Tongue (tissue), 2 donors: ENCODE data around the gene PPP6R3. TPM values are rescaled to one million over a fixed set of nuclear protein-coding genes. Genes with fewer than 3 reads are reported as not detected.
A peak's percentile ranks its signal among the peaks of the same experiment; 100 is the strongest.
"Not testable (repeated sequence)": the region's sequence is repeated elsewhere in the genome, so short reads cannot be mapped to it uniquely, and the experiment has no call there.

ENCODE experiments used
- DNase-seq: peaks from one replicate; pipeline ENCODE4 v3.0.0-alpha.2; 2015
- total RNA-seq: library from RNA; depleted of rRNA; stranded (reverse); fragments of >200 nt; gene quantifications from one replicate; pipeline ENCODE4 v1.2.3, GENCODE V29; 2014

The PPP6R3 gene
- total RNA-seq, 1 donor from 2014 or later: 192 TPM

- not testable (repeated sequence) for DNase-seq
Observed at GRCh38 chr11:68434159-68434558, 26.4 kb upstream of the PPP6R3 start.

DNA sequence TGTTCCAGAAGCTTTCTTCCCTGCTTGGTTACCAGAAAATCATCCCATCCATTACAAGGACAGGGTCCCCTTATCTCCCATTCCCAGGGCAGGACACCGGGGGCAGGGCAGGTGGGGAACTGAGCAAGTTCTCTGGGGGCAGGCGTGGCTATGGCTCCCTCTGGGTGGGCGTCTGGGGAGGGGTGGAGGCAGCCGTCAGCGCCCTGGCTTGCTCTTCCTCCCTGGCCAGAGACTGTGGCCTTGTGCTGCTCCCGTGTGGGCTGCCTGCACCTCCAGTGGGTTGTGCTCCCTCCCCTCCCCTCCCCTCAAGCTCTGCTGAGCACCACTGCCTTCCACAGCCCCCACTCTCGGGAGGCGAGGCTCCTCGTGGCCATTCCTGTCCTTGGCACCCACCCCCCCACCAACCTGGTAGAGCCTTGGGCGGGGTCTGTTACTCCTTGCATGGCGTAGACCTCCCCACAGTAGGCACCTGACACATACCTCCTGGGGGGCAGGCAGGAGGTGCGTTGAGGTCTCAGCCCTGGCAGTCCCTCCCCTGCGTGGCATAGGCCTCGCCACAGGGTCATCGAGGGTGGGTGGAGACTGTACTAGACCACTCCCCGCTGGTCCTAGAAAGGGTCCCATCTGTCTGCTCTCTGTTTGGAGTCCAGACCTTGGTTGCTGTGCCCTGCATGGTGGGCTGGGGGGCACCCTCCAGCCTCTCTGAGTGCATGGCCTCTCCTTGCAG lies 24.2 kb upstream of the PPP6R3 start:
- DNase-seq: no peak

DNA sequence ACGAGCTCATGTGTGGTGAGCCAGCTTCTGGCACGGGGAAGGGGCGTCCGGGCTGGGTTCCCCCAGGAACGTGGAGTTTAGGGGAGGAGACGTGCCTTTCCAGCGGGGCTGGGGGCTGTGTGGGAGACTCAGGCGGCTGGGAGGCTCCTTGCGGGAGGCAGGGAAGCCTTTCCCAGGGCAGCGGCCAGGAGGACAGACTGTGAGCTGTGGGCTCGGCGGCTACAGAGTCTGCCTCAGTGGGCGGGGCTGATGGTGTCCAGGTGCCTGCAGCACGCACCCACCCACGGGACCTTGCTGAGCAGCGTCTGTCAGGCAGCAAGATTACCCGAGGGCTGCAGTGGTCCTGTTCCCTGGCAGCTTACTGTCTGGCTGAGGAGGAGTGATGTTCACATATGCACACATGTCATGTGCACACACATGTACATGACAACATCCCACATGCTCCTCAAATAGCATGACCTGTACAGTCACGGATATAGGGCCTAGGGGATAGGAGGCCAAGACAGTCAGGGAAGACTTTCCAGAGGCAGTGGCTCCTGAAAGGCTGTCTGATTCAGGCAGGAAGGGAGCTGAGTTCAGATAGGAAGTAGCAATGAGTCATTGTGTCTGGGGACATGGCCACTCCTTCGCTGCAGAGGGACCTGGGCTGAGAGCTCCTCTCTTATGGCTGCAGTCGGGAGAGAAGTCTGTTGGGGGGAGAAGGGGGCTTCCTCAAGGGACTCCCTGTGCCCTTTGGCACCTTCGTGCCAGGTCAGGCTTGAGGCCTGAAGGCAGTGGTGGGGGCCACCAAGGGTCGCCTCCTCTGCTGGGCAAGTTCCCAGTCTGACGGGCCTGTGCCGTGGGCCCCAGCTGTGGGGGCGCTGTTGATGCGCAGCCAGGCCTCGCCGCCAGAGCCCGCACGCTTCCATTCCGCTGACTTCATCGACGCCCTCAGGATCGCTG lies 23.3 kb upstream of the PPP6R3 start:
- no peak for DNase-seq

GRCh38 chr11:68437927-68438657 lies 22.5 kb upstream of the PPP6R3 start:
- no peak for DNase-seq

DNA sequence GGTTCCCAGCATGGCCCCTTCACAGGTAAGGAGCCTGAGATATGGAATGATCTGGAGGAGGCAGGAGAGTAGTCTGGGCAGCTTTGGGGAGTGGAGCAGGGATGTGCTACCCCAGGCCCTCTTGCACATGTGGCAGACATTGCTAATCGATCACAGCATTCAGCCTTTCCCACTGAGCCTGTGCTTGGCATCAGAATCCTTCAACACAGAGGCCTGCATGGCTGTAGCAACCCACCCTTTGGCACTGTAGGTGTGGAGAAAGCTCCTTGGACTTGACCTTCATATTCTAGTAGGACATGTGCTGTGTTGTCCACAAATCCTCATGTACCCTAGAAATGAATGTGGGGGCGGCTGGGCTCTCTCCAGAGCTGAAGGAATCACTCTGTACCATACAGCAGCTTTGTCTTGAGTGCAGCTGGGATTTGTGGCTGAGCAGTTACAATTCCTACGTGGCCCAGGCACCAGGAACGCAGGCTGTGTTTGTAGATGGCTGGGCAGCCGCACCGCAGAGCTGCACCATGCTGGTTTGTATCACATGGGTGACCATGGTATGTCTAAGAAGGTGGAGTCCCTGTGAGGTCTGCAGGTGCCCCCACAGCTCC lies 21.8 kb upstream of the PPP6R3 start:
- DNase-seq: no peak

GRCh38 chr11:68439355-68440065 lies 21.0 kb upstream of the PPP6R3 start:
- no peak for DNase-seq

GRCh38 chr11:68440224-68440623 lies 20.3 kb upstream of the PPP6R3 start:
- DNase-seq: no peak

GRCh38 chr11:68441466-68442230 lies 18.9 kb upstream of the PPP6R3 start:
- DNase-seq: no peak

GRCh38 chr11:68442433-68442832 lies 18.1 kb upstream of the PPP6R3 start:
- DNase-seq: no peak

GRCh38 chr11:68444566-68444965 lies 16.0 kb upstream of the PPP6R3 start:
- DNase-seq: no peak

DNA sequence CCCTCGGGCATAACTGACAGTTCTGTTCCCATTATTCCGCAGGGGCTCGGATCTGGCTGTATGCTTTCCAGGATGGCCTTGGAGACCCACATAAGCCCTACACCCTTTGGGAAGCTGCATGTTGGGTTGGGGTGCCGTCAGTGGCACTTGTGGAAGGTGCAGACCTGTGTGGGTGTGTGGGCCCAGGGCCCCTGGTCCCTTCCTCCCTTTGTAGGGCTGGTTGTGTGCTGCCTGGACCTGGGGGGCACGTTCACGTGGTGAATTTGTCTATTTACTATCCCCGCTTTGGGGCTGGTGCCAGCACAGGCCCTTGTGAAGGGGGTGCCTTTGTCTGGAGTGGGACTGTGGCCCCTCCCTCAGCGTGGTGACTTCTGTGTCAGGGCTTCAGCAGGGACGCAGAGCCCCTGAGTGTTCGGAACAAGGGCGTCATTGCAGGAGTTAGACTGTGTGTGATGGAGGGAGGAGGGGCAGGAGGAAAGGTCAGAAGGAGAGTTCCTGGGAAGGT lies 15.0 kb upstream of the PPP6R3 start:
- no peak for DNase-seq

DNA sequence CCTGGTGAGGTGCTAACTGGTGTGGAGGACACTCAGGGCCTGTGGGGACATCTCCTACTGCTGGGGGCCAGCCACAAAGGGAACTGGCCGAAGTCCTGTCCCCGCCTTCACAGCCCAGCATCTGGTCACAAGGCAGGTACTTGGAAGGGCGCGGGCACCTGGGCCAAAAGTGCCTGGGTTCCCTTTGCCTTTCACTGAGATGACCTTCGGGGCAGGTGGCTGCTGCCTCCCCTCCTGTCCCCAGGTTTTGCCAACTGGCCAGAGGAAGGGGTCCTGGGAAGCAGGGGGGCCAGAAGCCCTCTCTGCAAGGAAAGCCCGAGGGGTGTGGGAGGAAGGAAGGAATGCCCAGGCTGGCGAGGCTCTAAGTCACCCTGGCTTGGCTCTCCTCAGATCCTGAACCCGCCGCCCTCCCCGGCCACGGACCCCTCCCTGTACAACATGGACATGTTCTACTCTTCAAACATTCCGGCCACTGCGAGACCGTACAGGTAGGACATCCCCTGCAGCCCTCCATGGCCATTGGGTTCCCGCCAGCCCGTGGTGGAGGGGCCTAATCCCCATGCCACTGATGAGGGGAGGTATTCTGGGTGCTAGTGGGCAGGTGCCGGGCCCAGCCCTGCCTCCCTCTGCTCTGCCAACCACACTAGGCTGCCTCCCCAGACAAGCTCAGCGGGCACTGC lies 14.4 kb upstream of the PPP6R3 start:
- DNase-seq: no peak

DNA sequence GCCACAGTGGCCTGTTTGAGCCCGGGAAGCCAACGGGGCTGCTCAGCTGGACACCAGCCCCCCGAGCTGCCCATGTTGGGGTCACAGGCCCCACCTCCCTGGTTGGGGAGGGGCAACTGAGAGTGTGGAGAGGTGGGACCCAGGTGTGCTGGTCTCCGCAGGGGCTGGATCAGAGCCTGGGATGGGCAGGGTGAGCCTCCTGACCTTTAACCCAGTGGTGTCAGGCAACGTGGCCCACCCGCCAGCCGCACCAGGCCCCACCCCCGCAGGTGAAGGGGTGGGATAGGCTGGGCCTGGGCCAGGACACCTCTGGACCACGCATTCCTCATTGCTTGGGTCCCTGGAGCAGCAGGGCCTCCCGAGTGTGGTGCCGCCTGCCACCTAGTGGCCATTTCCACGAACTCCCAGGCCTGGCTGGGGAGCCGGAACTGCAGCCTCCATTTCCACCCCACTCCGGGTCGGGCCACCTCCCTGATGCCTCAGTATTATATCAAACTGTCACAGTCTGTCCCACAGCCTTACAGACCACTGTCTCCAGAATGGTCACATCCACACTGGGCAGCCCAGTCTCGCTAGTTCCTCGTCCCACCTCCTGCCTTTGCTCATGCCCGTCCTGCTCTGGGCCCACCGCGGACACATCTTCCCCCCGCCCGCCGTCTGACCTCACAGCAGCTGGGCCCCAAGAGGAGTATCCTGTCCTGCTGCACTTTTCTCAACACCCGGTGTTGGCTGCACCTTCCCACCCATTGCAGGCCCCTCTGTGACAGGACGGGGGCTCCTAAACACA lies 13.3 kb upstream of the PPP6R3 start:
- DNase-seq: peak; percentile 85

DNA sequence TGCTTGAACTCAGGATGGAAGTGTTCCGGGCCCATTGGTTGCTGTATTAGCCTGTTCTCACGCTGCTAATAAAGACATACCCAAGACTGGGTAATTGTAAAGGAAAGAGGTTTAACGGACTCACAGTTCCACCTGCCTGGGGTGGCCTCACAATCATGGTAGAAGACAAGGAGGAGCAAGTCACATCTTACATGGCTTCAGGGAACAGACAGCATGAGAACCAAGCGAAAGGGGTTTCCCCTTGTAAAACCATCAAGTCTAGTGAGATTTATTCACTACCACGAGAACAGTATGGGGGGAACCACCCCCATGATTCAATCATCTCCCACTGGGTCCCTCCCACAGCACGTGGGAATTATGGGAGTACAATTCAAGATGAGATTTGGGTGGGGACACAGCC lies 12.6 kb upstream of the PPP6R3 start:
- DNase-seq: not testable (repeated sequence)

GRCh38 chr11:68448604-68449011 lies 11.9 kb upstream of the PPP6R3 start:
- DNase-seq: no peak

DNA sequence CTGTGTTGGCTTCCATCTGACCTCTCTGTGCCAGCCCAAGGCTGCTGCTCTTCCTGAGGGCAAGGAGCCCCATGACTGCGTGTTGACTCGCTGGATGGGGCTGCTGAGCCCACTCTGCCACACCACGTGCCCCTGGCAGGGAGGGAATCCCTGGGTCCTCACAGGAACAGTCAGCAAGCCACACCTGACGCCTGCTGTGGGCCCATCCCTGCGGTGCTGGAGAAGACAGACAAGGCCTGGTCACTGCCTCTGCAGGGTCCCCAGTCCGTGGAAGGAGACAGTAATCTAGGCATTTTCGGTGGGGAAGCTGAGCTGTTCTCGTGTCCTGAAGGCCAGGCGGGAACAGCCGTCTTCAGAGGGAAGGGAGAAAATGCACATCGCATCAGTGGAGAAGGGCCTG lies 10.6 kb upstream of the PPP6R3 start:
- no peak for DNase-seq

GRCh38 chr11:68450711-68451110 lies 9.8 kb upstream of the PPP6R3 start:
- no peak for DNase-seq

GRCh38 chr11:68454767-68455166 lies 5.8 kb upstream of the PPP6R3 start:
- no peak for DNase-seq

- no peak for DNase-seq
Observed at GRCh38 chr11:68455485-68455884, 5.1 kb upstream of the PPP6R3 start.
